GM10248 (cell line): ENCODE data around the gene LDB2.

Experiments used
- CTCF ChIA-PET: fragments of 300-600 bp; sonication (Branson Sonifier 250); formaldehyde crosslinking; extraction: SDS; loops from one replicate; lab custom pipeline; 2021; ENCODE audit warnings: antibody characterized with exemption; lab: Yijun Ruan, JAX
- POLR2A ChIA-PET: fragments of 350-650 bp; sonication (Branson Sonifier 250); formaldehyde crosslinking; extraction: SDS; loops from one replicate; lab custom pipeline; 2020; ENCODE audit warnings: antibody characterized with exemption; lab: Yijun Ruan, JAX
- DNase-seq: peaks from one replicate; pipeline ENCODE4 v3.0.0; 2012; ENCODE audit errors: extremely low spot score
- TF ChIP-seq, protein P1 (sequence below): IDR thresholded peaks from 2 replicates; pipeline ENCODE4 v1.5.1; 2012; ENCODE audit warnings: mild to moderate bottlenecking, low read depth; ENCODE audit errors: extremely low read depth, missing control alignments, control extremely low read depth

Gene LDB2

GRCh38 chr4:16684935-16685334, 213.5 kb downstream of the LDB2 start:
- ChIA-PET CTCF (no interaction called here), POLR2A (no interaction called here)
- TF ChIP-seq, protein P1, sequence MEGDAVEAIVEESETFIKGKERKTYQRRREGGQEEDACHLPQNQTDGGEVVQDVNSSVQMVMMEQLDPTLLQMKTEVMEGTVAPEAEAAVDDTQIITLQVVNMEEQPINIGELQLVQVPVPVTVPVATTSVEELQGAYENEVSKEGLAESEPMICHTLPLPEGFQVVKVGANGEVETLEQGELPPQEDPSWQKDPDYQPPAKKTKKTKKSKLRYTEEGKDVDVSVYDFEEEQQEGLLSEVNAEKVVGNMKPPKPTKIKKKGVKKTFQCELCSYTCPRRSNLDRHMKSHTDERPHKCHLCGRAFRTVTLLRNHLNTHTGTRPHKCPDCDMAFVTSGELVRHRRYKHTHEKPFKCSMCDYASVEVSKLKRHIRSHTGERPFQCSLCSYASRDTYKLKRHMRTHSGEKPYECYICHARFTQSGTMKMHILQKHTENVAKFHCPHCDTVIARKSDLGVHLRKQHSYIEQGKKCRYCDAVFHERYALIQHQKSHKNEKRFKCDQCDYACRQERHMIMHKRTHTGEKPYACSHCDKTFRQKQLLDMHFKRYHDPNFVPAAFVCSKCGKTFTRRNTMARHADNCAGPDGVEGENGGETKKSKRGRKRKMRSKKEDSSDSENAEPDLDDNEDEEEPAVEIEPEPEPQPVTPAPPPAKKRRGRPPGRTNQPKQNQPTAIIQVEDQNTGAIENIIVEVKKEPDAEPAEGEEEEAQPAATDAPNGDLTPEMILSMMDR, result no peak
- no peak for DNase-seq

GRCh38 chr4:16684097-16684496, 214.3 kb downstream of the LDB2 start:
- no peak for DNase-seq
- ChIA-PET POLR2A (no interaction called here), CTCF (no interaction called here)
- TF ChIP-seq, protein P1, result no peak

DNA sequence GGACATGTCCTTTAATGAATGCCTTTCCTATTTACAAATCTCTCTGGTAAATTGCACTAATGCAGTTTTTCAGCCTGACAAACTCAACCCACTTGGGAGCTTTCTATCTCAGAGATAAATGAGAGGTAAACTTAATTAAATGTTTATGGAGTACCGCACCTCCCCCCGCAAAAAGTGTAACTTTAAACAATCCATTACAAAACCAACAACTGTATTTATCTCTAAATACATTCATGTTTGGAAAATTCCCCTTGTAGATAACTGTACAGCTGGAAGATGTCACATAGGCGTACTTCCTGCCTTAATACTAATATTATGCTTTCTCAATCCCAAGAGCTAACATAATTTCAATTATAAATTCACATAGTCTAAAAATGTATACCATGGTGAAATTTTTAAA, 215.5 kb downstream of the LDB2 start:
- ChIA-PET CTCF (interaction anchor here (0.8 to 1.5 kb wide), 3 partner anchors 11 to 113 kb away, joined by 3 read pairs; no protein-coding TSS in a partner anchor), POLR2A (no interaction called here)
- TF ChIP-seq, protein P1, result no peak
- DNase-seq, result no peak

- CTCF ChIA-PET, result interaction anchor here (1.0 to 1.5 kb wide), 2 partner anchors 11 to 14 kb away, joined by 3 read pairs; no protein-coding TSS in a partner anchor
- TF ChIP-seq, protein P1, result no peak
- no peak for DNase-seq
- POLR2A ChIA-PET, result no interaction called here
These were observed 221.2 kb downstream of the LDB2 start for GRCh38 chr4:16677001-16677944.

DNA sequence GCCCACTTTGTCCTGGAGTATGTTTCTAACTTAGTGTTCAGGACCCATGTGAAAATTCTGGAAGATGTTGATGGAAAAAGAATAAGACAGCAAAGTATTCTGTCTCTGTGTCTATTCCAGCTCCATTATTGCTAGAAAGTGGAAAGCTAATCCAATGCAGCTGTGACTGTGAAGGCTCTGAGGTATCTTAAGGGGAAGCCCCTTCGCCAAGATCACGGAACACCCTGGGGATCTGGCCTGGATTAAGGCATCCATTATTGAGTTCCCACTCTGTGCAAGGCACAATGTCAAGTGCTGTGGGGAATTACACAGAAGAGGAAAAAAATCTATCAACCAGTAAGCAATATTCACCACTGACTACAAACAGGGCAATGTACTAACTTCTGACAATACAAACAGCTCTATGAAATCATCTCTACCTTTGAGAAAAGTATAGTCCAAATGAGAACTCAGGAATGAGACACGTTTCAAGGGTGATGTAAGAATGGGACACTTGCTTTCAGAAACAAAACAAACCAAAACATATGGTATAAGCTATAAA, 222.1 kb downstream of the LDB2 start:
- ChIA-PET POLR2A (no interaction called here), CTCF (interaction anchor here (1.0 to 1.5 kb wide), 2 partner anchors 10 to 13 kb away, joined by 3 read pairs; no protein-coding TSS in a partner anchor)
- TF ChIP-seq, protein P1, result no peak
- no peak for DNase-seq

DNA sequence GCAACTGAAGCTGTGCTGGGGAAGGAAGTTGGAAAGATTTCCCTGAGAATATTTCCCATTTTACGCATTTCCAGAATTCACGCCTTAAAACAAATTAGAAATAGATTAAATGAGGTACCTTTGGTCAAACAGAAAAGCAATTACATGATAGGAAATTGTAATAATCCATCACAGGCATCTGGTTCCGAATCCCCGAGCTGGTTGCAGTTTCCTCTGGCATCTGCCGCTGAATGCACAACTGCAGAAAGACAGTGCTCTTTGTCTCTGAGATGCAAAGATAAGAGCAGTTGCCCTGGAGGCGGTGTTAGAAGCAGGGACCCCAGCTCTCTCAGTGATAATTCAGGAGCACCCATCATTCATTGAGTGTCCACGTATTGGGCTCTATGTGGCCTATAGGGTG, 224.4 kb downstream of the LDB2 start:
- ChIA-PET CTCF (no interaction called here), POLR2A (no interaction called here)

More for the DNA sequence above, 224.4 kb downstream of the LDB2 start:
- TF ChIP-seq, protein P1, result no peak
- DNase-seq, result no peak
